Endothelial cell of umbilical vein (primary cell): ENCODE data around the gene HCAR3. TPM values are rescaled to one million over a fixed set of nuclear protein-coding genes. Genes with fewer than 3 reads are reported as not detected.
"Not testable (repeated sequence)": the region's sequence is repeated elsewhere in the genome, so short reads cannot be mapped to it uniquely, and the experiment has no call there.

Experiments used
- BruUV-seq: library from RNA; stranded (reverse); fragments of 400-500 nt; replicated peaks from 2 replicates; lab custom pipeline; 2021; lab: Mats Ljungman, UMichigan
- CTCF ChIA-PET: fragments of 300-600, 350-600 bp; sonication (Branson Sonifier 250); formaldehyde crosslinking; loops from one replicate; lab custom pipeline; 2021; ENCODE audit warnings: antibody characterized with exemption, inconsistent platforms; lab: Charles Lee
- POLR2A ChIA-PET: fragments of 300-600, 350-600 bp; sonication (Branson Sonifier 250); formaldehyde crosslinking; loops from one replicate; lab custom pipeline; 2021; ENCODE audit warnings: antibody characterized with exemption, inconsistent platforms; lab: Charles Lee
- DNase-seq: peaks from one replicate; pipeline ENCODE4 v3.0.0-alpha.2; 2011; ENCODE audit warnings: low read depth, low spot score
- FAIRE-seq: peaks from 2 replicates; lab custom pipeline; 2011; peaks lifted over from hg19 to GRCh38; lab: Jason Lieb, UNC
- H2AFZ ChIP-seq: 2 replicates; pipeline ENCODE4 v1.6.0; 2012; ENCODE audit warnings: low read depth, low read length, control low read depth, inconsistent platforms
- H3K27ac ChIP-seq: 2 replicates; pipeline ENCODE4 v1.5.1; 2011; ENCODE audit warnings: low read depth, mild to moderate bottlenecking, control low read depth, low read length, moderate library complexity; ENCODE audit not compliant: insufficient read depth
- H3K27me3 ChIP-seq, 2 experiments: 2 replicates each; pipeline versions ENCODE4 v1.6.0 to v1.6.1; 2011; ENCODE audit warnings: low read length in 2 of 2, mixed read lengths in 1 of 2; ENCODE audit not compliant: control insufficient read depth in 2 of 2, insufficient read depth in 2 of 2
- H3K36me3 ChIP-seq, 2 experiments: 2 replicates in 1 of 2; 3 replicates in 1 of 2; pipeline ENCODE4 v1.5.1; 2011; ENCODE audit warnings: low read length in 2 of 2, mild to moderate bottlenecking in 1 of 2, moderate library complexity in 1 of 2; ENCODE audit not compliant: control insufficient read depth in 2 of 2, insufficient read depth in 2 of 2; ENCODE audit errors: extremely low read depth in 1 of 2
- H3K4me1 ChIP-seq: 3 replicates; pipeline ENCODE4 v1.5.1; 2011; ENCODE audit warnings: mild to moderate bottlenecking, low read length; ENCODE audit not compliant: control insufficient read depth, insufficient read depth; ENCODE audit errors: extremely low read depth
- H3K4me2 ChIP-seq: 2 replicates; pipeline ENCODE4 v1.6.1; 2011; ENCODE audit warnings: low read length, control low read depth, mixed read lengths; ENCODE audit not compliant: insufficient read depth
- H3K4me3 ChIP-seq, 3 experiments: fragments of 200-600 bp in 1 of 3; sonication (generic), shearing (Covaris generic) in 1 of 3; replicated peaks in 1 of 3; 2 replicates each; pipeline ENCODE4 v1.5.1; 2011 to 2016; ENCODE audit warnings: control low read depth in 3 of 3, low read length in 3 of 3, mild to moderate bottlenecking in 2 of 3, inconsistent platforms in 1 of 3, low read depth in 1 of 3, moderate library complexity in 1 of 3; ENCODE audit not compliant: insufficient read depth in 1 of 3
- H3K79me2 ChIP-seq: 2 replicates; pipeline ENCODE4 v1.6.0; 2012; ENCODE audit warnings: low read length, inconsistent platforms; ENCODE audit not compliant: control insufficient read depth, insufficient read depth
- H3K9ac ChIP-seq: replicated peaks from 2 replicates; pipeline ENCODE3; 2011; ENCODE audit warnings: low read length, control low read depth; ENCODE audit not compliant: insufficient read depth; ENCODE audit errors: extremely low read depth
- H3K9me1 ChIP-seq: replicated peaks from 3 replicates; pipeline ENCODE4 v1.6.0; 2011; ENCODE audit warnings: mild to moderate bottlenecking, low read length; ENCODE audit not compliant: control insufficient read depth, insufficient read depth; ENCODE audit errors: extremely low read depth
- H3K9me3 ChIP-seq: replicated peaks from 2 replicates; pipeline ENCODE4 v1.5.1; 2012; ENCODE audit warnings: low read length, inconsistent platforms; ENCODE audit not compliant: control insufficient read depth, insufficient read depth
- H4K20me1 ChIP-seq: replicated peaks from 2 replicates; pipeline ENCODE3; 2011; ENCODE audit warnings: mild to moderate bottlenecking, low read length; ENCODE audit not compliant: control insufficient read depth, insufficient read depth; ENCODE audit errors: extremely low read depth
- CTCF ChIP-seq, 2 donors: IDR thresholded peaks; 1 replicate in 1 of 2; 2 replicates in 1 of 2; pipeline ENCODE4 v1.5.1; 2011; ENCODE audit warnings: low read length in 2 of 2, mild to moderate bottlenecking in 2 of 2, moderate library complexity in 2 of 2, control low read depth in 1 of 2, inconsistent platforms in 1 of 2, low read depth in 1 of 2; ENCODE audit not compliant: insufficient read depth in 1 of 2; ENCODE audit errors: extremely low read depth in 1 of 2
- EZH2 ChIP-seq: IDR thresholded peaks from 2 replicates; pipeline ENCODE4 v1.6.1; 2012; ENCODE audit warnings: borderline replicate concordance, low read depth, mild to moderate bottlenecking, moderate library complexity, low read length, inconsistent platforms; ENCODE audit not compliant: severe bottlenecking
- FOS ChIP-seq: IDR thresholded peaks from 2 replicates; pipeline ENCODE4 v1.6.1; 2011; ENCODE audit warnings: mild to moderate bottlenecking, low read length, moderate library complexity, borderline replicate concordance; ENCODE audit not compliant: insufficient read depth
- GATA2 ChIP-seq: IDR thresholded peaks from 2 replicates; pipeline ENCODE4 v1.7.0; 2011; ENCODE audit warnings: low read depth, mild to moderate bottlenecking, moderate library complexity, mixed read lengths, low read length; ENCODE audit not compliant: insufficient read length, insufficient read depth
- JUN ChIP-seq: IDR thresholded peaks from 2 replicates; pipeline ENCODE4 v1.6.1; 2011; ENCODE audit warnings: borderline replicate concordance, low read depth; ENCODE audit not compliant: insufficient read length, insufficient read depth
- MAX ChIP-seq: IDR thresholded peaks from 2 replicates; pipeline ENCODE4 v1.6.1; 2011; ENCODE audit not compliant: insufficient read depth, insufficient read length
- MYC ChIP-seq: IDR thresholded peaks from one replicate; pipeline ENCODE4 v1.6.1; 2011; ENCODE audit warnings: mild to moderate bottlenecking, low read depth, low read length
- POLR2A ChIP-seq: IDR thresholded peaks from 2 replicates; pipeline ENCODE4 v1.6.1; 2012; ENCODE audit warnings: low read depth, mild to moderate bottlenecking, control low read depth, low read length
- POLR2AphosphoS5 ChIP-seq: IDR thresholded peaks from 2 replicates; pipeline ENCODE4 v1.6.1; 2012; ENCODE audit warnings: low read depth, mild to moderate bottlenecking, control low read depth, low read length, moderate library complexity; ENCODE audit not compliant: insufficient read depth
- dilution Hi-C: fragments of 300-500 bp; cut with MboI; formaldehyde crosslinking; loops from one replicate; pipeline ENCODE4 v1.15.0; 2019; ENCODE audit warnings: low sequenced_read_pairs; ENCODE audit not compliant: extremely low pct_ligation_motif_present
- intact Hi-C: fragments of 100-400 bp; cut with micrococcal nuclease; formaldehyde crosslinking; loops from one replicate; pipeline ENCODE4 v1.10.0; 2022
- polyA plus RNA-seq, 4 experiments: library from polyadenylated mRNA; depleted of rRNA in 3 of 4; stranded (reverse) in 3 of 4; unstranded in 1 of 4; fragments of >200 nt; gene quantifications; 2 replicates each; pipeline versions ENCODE4 v1.2.1 to v1.2.3, GENCODE V29; 2011 to 2012; ENCODE audit warnings: missing spikeins in 1 of 4
- total RNA-seq: library from RNA; stranded (reverse); gene quantifications from 2 replicates; pipeline ENCODE4 v1.2.3, GENCODE V29; 2021

The HCAR3 gene
- total and polyA plus RNA-seq, 2 donors (not counting 3 experiments of a cell fraction or from before 2014, with no cell fraction given): 0.06 TPM; not detected in 1

GRCh38 chr12:122681814-122682213, 34.8 kb downstream of the HCAR3 start:
- ChIA-PET CTCF (interaction anchor here (1.3 to 1.8 kb wide), 2 partner anchors 9 to 10 kb away, joined by 3 to 4 read pairs; no protein-coding TSS in a partner anchor), POLR2A (no interaction called here)
- H3K4me1 ChIP-seq: peaks cover 14% of the 10 kb centered on the region
- no peaks in the 10 kb centered on the region for H3K9me1 ChIP-seq
- H2AFZ ChIP-seq: no peak overlapping the region
- dilution Hi-C loops: no loop called here
- BruUV-seq: no TSS peak
- no peak overlapping the region for H3K27ac ChIP-seq
- no peaks in the 10 kb centered on the region for H3K27me3 ChIP-seq
- H4K20me1 ChIP-seq: no peaks in the 10 kb centered on the region
- H3K9ac ChIP-seq: no peak overlapping the region
- H3K4me3 ChIP-seq: no peak overlapping the region
- no peaks in the 10 kb centered on the region for H3K9me3 ChIP-seq
- TF ChIP-seq MAX: no peak
- TF ChIP-seq POLR2A: no peak
- no peak for TF ChIP-seq POLR2AphosphoS5
- no peak for TF ChIP-seq CTCF (IDR thresholded peaks at IDR 0.05; ENCODE audit: extremely low read depth in 1 of 2, insufficient read depth in 1 of 2, low read depth in 1 of 2, low read length in 2 of 2)
- TF ChIP-seq GATA2: no peak
- no peak for TF ChIP-seq FOS
- TF ChIP-seq MYC: no peak
- TF ChIP-seq EZH2: no peak
- no peak for TF ChIP-seq JUN
- FAIRE-seq: no peak
- intact Hi-C loops: no loop called here
- no peaks in the 10 kb centered on the region for H3K36me3 ChIP-seq
- no peaks in the 10 kb centered on the region for H3K79me2 ChIP-seq
- no peak overlapping the region for H3K4me2 ChIP-seq
- DNase-seq: no peak

- H3K4me3 ChIP-seq, H3K9me3 ChIP-seq, POLR2A ChIA-PET, H3K9me1 ChIP-seq, H3K27ac ChIP-seq, BruUV-seq, DNase-seq, H3K4me2 ChIP-seq, dilution Hi-C loops, intact Hi-C loops, H2AFZ ChIP-seq, H4K20me1 ChIP-seq, H3K27me3 ChIP-seq, H3K36me3 ChIP-seq, H3K79me2 ChIP-seq, H3K9ac ChIP-seq, FAIRE-seq: not testable (repeated sequence)
- H3K4me1 ChIP-seq: peaks cover 14% of the 10 kb centered on the region
- CTCF ChIA-PET: interaction anchor here (1.3 kb wide), 1 partner anchor 10 kb away, joined by 3 read pairs; no protein-coding TSS in a partner anchor
Observed at GRCh38 chr12:122680989-122681388, 35.6 kb downstream of the HCAR3 start.

GRCh38 chr12:122676781-122677180, 39.8 kb downstream of the HCAR3 start:
- DNase-seq, H3K27ac ChIP-seq, H3K36me3 ChIP-seq, H3K9me1 ChIP-seq, FAIRE-seq, H3K9ac ChIP-seq, dilution Hi-C loops, H2AFZ ChIP-seq, H3K79me2 ChIP-seq, POLR2A ChIA-PET, H3K27me3 ChIP-seq, H3K4me3 ChIP-seq, H3K4me2 ChIP-seq, H4K20me1 ChIP-seq, intact Hi-C loops, BruUV-seq, H3K9me3 ChIP-seq: not testable (repeated sequence)
- CTCF ChIA-PET: interaction anchor here (1.1 to 1.9 kb wide), 2 partner anchors 39 to 72 kb away, joined by 4 read pairs; no protein-coding TSS in a partner anchor
- H3K4me1 ChIP-seq: peaks cover 14% of the 10 kb centered on the region
